ENCODE results near the gene GPLD1.
A peak's percentile ranks its signal among the peaks of the same experiment; 100 is the strongest.

DNA sequence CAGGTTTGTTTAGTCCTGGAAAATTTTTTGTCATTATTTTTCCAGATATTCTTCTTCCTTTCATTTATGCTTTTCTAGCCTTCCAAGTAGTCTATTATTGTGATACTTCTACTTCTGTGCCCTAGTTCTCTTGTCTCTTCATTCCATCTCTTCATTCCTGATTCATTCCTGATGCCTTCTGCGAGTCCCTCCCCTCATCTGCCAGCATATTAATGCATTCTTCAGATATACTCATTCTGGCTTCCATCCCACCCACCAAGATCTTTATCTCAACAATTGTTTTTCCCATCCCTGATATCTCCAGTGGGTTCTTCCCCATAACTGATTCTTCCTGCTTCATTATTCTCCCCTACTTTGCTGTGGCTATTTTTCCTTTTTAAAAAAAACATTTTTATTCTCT, 40.6 kb upstream of the GPLD1 start:
- TF ChIP-seq, protein P1, sequence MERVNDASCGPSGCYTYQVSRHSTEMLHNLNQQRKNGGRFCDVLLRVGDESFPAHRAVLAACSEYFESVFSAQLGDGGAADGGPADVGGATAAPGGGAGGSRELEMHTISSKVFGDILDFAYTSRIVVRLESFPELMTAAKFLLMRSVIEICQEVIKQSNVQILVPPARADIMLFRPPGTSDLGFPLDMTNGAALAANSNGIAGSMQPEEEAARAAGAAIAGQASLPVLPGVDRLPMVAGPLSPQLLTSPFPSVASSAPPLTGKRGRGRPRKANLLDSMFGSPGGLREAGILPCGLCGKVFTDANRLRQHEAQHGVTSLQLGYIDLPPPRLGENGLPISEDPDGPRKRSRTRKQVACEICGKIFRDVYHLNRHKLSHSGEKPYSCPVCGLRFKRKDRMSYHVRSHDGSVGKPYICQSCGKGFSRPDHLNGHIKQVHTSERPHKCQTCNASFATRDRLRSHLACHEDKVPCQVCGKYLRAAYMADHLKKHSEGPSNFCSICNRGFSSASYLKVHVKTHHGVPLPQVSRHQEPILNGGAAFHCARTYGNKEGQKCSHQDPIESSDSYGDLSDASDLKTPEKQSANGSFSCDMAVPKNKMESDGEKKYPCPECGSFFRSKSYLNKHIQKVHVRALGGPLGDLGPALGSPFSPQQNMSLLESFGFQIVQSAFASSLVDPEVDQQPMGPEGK (CRISPR knock-in tag; IDR thresholded peaks at IDR 0.05; ENCODE audit: borderline replicate concordance) = no peak
- TF ChIP-seq, protein P2, sequence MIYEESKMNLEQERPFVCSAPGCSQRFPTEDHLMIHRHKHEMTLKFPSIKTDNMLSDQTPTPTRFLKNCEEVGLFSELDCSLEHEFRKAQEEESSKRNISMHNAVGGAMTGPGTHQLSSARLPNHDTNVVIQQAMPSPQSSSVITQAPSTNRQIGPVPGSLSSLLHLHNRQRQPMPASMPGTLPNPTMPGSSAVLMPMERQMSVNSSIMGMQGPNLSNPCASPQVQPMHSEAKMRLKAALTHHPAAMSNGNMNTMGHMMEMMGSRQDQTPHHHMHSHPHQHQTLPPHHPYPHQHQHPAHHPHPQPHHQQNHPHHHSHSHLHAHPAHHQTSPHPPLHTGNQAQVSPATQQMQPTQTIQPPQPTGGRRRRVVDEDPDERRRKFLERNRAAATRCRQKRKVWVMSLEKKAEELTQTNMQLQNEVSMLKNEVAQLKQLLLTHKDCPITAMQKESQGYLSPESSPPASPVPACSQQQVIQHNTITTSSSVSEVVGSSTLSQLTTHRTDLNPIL (CRISPR knock-in tag; IDR thresholded peaks at IDR 0.05; ENCODE audit: low read depth) = 0 out of 2 replicates have a peak, but pooled peaks have one; percentile 6
- TF ChIP-seq BACH2 (CRISPR knock-in tag; IDR thresholded peaks at IDR 0.05; ENCODE audit: borderline replicate concordance) (no peak), ZFP30 (CRISPR knock-in tag; IDR thresholded peaks at IDR 0.05) (no peak), ARNTL (CRISPR knock-in tag; IDR thresholded peaks at IDR 0.05; ENCODE audit: borderline replicate concordance, low read depth) (no peak), ZC3H10 (CRISPR knock-in tag; IDR thresholded peaks at IDR 0.05) (no peak), ZNF70 (CRISPR knock-in tag; IDR thresholded peaks at IDR 0.05) (no peak), RARB (CRISPR knock-in tag; IDR thresholded peaks at IDR 0.05) (no peak), PPARA (CRISPR knock-in tag; IDR thresholded peaks at IDR 0.05; ENCODE audit: borderline replicate concordance) (no peak), TCF4 (CRISPR knock-in tag; IDR thresholded peaks at IDR 0.05; ENCODE audit: borderline replicate concordance) (no peak), TOX (CRISPR knock-in tag; IDR thresholded peaks at IDR 0.05; ENCODE audit: borderline replicate concordance) (no peak), CSDC2 (CRISPR knock-in tag; IDR thresholded peaks at IDR 0.05) (no peak), OSR1 (CRISPR knock-in tag; IDR thresholded peaks at IDR 0.05) (no peak)
- TF ChIP-seq, protein P3, sequence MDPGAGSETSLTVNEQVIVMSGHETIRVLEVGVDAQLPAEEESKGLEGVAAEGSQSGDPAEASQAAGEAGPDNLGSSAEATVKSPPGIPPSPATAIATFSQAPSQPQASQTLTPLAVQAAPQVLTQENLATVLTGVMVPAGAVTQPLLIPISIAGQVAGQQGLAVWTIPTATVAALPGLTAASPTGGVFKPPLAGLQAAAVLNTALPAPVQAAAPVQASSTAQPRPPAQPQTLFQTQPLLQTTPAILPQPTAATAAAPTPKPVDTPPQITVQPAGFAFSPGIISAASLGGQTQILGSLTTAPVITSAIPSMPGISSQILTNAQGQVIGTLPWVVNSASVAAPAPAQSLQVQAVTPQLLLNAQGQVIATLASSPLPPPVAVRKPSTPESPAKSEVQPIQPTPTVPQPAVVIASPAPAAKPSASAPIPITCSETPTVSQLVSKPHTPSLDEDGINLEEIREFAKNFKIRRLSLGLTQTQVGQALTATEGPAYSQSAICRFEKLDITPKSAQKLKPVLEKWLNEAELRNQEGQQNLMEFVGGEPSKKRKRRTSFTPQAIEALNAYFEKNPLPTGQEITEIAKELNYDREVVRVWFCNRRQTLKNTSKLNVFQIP (CRISPR knock-in tag; IDR thresholded peaks at IDR 0.05; ENCODE audit: borderline replicate concordance, low read depth) = no peak
